ENCODE measurements around the gene CPXM2. TPM values are rescaled to one million over a fixed set of nuclear protein-coding genes. Genes with fewer than 3 reads are reported as not detected.

Gene CPXM2
- total RNA-seq, 1 experiment from 2014 or later = 0.92 TPM

DNA sequence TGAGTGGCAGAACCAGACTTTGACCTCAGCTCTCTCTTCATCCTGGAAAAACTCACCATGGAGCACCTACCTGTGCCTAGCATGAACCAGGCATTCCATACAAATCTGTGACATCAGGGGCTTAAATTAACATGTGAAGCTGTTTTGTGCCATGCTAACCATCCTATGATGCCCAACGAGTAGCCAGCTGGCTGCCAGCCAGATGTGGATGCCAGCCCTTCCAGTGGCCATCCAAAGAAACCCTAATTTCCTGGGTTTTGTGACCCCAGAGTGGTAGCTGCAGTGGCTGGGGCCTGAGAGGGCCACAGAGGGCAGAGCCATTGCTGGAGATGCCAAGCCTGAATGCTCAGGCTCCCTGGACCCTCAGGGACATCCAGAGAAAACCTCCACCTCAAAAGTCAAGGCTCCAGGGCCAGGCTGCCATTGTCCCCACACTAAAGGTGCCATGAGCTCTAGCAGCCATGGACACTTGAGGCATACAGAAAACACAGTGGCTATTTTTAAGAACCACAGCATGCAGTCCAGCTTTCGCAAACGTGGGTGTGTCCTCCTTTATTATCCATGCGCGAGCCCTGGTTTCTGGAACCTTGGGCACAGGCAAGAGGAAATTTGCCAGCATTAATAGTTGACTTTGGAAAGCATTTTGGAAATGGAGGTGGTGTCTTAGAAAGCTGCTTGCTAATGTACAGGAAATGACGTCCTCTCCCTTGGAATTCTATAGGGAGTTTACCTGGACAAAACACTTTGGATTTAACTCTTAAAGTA is 6.0 kb downstream of the CPXM2 start:
- no peak overlapping the region for H3K4me3 ChIP-seq
- no peaks in the 10 kb centered on the region for H3K27me3 ChIP-seq
- H3K36me3 ChIP-seq = no peaks in the 10 kb centered on the region
- DNase-seq = no peak
- no peaks in the 10 kb centered on the region for H3K9me3 ChIP-seq

DNA sequence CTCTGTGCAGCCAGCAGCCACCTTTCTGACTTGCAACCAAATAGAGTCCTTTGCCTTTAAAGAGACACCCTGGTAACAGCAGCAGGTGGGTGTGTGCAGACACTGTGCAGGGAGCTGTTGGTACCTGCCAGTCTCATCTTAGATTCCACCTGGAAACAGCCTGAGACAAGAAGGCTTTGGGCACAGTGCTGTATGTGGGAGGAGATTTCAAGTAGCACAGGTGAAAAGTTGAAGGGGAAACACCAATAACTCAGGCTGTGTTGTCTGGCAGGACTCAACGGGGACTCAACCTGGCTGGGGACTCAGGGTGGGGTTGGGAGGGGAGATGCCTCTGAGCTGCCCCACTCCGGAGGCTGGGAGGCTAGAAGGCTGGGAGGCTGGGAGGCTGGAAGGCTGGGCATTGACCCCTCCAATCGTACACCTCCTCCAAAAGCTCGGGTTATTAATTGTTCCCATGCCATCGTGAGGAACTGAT is 6.7 kb downstream of the CPXM2 start:
- Histone ChIP-seq H3K36me3 (no peaks in the 10 kb centered on the region), H3K9me3 (no peaks in the 10 kb centered on the region), H3K27me3 (no peaks in the 10 kb centered on the region), H3K4me3 (no peak overlapping the region)
- DNase-seq = no peak

DNA sequence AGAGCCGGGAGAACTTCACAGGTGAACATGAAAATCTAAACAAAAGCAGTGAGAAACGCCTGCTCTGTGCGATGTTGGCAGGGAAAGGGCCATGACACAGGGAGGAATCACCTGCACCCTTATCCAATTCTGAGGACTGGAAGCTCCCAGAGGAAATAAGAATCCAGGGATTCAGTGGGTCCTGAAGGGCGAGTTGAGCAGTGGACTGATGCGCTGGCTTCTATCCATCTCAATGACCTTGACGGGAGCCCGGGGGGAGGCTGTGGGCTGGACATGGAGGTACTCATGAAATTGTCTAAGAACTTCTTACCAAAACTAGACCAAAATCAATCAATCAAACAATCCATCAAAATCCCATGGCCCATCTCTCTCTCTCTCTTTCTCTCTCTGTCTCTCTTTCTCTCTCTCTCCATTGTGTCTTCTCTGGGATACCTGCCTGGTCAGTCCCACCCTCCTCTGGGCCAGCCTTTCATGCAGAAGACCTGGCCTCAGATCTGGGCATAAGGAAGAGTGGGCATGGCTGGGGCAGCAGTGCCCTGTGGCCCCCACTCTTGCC is 7.2 kb downstream of the CPXM2 start:
- no peaks in the 10 kb centered on the region for H3K27me3 ChIP-seq
- DNase-seq = no peak
- H3K9me3 ChIP-seq = no peaks in the 10 kb centered on the region
- no peaks in the 10 kb centered on the region for H3K36me3 ChIP-seq
- H3K4me3 ChIP-seq = no peak overlapping the region

DNA sequence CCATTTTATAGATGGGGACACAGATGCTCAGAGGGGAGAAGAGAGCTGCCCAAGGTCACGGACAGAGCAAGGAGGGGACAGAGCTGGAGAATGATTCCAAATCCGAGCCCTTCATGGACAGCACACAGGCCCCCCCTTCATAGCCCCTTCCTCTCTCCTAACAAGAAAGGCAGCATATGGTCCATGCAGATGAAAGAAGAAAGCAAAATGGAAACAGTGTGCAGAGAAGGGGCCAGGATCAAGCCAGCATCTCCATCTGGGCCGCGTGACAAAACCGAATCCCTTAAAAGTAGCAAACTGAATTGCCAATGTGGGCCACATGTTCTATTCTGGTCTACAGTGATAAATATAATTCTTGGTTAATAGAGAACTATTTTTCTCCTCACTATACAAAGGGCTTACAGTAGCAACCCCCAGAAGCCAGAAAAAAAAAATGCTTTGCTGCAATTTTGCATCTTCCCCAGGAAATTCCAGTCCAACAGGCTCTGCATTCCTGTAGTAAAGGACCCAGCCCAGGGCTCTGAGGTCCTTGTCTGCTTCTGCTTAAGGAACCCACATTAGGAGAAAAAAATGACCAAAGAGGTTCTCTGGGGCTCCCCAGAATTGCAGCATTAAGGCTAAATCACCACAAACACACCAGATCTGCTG is 7.8 kb downstream of the CPXM2 start:
- H3K36me3 ChIP-seq = no peaks in the 10 kb centered on the region
- H3K9me3 ChIP-seq = no peaks in the 10 kb centered on the region
- DNase-seq = no peak
- no peak overlapping the region for H3K4me3 ChIP-seq
- no peaks in the 10 kb centered on the region for H3K27me3 ChIP-seq

DNA sequence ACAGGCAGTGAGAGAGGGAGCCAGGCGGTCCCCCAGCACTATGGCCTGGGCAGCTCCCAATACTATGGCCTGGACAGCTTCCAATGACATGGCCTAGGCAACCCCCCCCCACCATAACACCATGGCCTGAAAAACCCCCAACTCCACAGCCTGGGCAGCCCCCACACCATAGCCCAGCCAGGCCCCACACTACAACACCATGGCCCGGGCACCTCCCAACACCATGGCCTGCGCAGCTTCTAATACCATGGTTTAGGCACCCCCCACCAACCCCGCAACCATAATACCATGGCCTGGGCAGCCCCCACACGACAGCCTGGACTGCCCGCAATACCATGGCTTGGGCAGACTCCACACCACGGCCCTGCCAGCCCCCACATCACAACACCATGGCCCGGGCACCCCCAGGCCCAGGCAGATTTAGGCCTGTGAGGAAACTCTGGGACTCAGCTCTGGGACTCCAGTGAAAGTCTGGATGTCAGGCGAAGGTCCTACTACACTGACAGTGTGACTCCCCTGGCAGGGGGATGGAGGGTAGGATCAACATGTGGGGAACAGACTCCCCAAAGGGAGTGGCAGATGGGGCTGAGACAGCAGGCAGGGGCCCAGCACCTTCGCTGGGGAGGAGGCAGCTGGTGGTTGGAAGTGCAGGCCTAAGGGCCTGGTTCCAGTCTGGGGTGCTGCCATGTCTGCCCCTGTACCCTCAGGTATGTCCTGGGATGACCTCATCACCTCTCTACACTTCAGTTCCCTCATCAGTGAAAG is 8.7 kb downstream of the CPXM2 start:
- no peaks in the 10 kb centered on the region for H3K36me3 ChIP-seq
- H3K27me3 ChIP-seq = no peaks in the 10 kb centered on the region
- H3K9me3 ChIP-seq = no peaks in the 10 kb centered on the region
- no peak overlapping the region for H3K4me3 ChIP-seq
- no peak for DNase-seq

DNA sequence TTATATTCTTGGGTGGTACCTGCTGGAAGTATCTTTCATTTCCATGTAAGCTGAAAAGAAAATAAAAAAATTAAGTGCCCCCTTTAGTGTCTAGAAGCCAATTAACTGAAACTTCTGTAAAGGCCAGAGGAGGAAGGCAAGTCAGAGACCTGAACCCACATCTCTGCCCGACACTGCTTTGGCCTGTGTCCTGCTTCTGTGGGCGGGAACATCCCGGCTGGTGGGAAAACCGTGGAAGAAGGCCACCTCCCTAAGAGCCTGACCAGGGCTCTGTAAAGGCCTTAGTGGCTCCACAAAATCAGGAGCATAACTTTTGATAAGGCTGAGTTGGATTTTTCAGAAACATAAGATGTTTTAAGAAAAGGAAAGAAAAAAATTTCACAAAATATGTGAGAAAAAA is 9.4 kb downstream of the CPXM2 start:
- no peaks in the 10 kb centered on the region for H3K27me3 ChIP-seq
- no peak overlapping the region for H3K4me3 ChIP-seq
- no peak for DNase-seq
- H3K9me3 ChIP-seq = peaks cover 2% of the 10 kb centered on the region; the same call in 1 of the 2 replicates
- H3K36me3 ChIP-seq = no peaks in the 10 kb centered on the region

DNA sequence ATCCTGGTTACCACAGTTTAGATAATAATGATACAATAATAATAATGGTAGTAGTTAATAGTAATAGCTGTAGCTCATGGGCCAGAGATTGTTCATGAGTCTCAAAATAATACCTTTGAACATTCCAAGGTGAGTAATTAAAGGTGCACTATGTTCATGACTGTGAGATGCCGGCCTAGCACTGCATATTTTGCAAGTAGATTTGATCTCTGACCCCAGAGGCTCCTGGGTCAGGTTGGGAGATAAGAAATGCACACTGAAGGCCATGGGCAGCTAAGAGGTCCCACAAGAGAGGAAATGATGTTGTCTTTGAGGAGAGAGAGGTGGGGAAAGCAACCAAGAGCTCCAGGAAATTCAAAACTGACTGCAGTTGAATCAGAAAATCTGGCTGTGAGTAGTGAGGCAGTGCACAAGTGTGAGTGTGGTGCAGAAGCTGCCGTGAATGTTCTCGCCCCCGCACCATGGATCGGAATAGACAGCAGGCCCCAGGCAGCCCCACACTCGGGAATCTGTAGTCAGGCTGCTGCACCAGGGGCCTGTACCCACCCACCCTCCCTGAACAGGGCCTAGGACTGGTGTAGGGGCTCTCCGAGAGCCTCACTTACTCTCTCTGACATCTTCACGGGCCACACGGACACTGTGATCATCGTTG is 11.9 kb downstream of the CPXM2 start:
- Histone ChIP-seq H3K36me3 (no peaks in the 10 kb centered on the region), H3K4me3 (no peak overlapping the region), H3K9me3 (peaks cover 2% of the 10 kb centered on the region; the same call in 1 of the 2 replicates), H3K27me3 (no peaks in the 10 kb centered on the region)
- no peak for DNase-seq

DNA sequence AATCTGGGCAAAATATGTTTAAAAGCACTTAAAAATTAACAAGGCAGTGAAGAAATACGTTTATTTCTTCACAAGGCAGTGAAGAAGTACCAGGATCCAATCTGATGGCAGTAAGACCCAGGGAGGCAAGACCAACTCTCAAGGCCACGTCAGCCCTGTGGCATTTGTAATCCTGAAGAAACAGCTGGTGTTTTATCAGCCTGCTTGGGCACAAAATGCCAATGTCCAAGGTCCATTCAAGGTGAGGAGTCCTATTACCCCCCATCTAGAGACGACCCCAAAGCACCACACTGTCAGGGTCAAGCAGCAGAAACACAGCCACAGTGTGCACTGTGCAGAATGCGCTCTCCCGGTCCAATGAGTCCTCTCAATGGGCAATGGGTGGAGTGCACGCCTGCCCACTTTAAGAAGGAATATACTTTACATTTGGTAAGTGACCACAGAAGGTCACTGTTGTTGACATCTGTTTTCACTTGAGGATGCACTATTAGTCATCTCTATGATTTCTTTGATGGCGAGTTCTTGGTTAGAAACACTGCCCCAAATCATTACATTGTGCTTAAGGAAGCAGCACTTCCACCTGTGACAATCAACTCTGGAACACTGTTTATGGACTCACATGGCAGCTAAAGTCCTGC is 12.8 kb downstream of the CPXM2 start:
- Histone ChIP-seq H3K36me3 (no peaks in the 10 kb centered on the region), H3K9me3 (peaks cover 2% of the 10 kb centered on the region; the same call in 1 of the 2 replicates), H3K4me3 (no peak overlapping the region), H3K27me3 (no peaks in the 10 kb centered on the region)
- DNase-seq = no peak

DNA sequence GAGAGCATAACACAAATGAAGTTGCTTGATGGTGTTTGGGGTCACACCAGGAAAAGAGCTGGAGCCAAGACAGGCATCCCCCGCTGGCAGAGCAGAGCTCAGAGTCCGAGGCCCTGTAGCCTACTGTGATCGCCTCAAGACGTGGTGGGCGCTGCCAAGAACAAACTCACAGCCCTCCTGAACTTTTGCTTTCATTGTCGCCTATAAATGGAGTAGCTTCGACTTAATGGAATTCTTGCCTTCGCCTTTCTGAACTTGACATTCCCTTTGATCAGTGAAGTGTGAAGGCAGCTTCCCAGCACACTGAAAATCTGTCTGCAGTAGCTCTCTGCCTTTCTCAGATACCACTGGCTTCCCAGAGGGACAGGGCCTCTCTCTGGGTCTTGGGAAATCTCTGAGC is 21.3 kb downstream of the CPXM2 start:
- H3K9me3 ChIP-seq = no peaks in the 10 kb centered on the region
- H3K4me3 ChIP-seq = no peak overlapping the region
- no peaks in the 10 kb centered on the region for H3K36me3 ChIP-seq
- H3K27me3 ChIP-seq = no peaks in the 10 kb centered on the region
- DNase-seq = no peak

DNA sequence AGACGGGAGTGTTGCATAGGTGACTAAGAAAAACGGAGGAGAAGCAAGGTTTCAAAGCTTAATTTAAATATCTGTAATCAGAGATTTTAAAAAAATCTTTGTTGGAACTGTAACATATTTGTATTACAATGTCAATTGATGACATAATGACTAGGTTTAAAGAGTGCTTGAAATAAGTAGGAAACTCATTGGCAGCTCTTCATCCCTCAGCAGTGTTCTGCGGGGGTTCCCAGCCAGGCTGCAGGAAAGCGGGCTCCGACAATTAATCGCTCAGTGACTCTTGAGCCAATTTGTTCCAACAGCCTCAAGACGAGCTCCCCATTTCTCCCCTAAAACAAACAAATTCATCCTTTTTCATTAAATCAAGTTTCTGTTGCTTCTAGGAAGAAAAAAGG is 22.6 kb downstream of the CPXM2 start:
- Histone ChIP-seq H3K4me3 (no peak overlapping the region), H3K27me3 (no peaks in the 10 kb centered on the region), H3K9me3 (no peaks in the 10 kb centered on the region), H3K36me3 (no peaks in the 10 kb centered on the region)
- no peak for DNase-seq

DNA sequence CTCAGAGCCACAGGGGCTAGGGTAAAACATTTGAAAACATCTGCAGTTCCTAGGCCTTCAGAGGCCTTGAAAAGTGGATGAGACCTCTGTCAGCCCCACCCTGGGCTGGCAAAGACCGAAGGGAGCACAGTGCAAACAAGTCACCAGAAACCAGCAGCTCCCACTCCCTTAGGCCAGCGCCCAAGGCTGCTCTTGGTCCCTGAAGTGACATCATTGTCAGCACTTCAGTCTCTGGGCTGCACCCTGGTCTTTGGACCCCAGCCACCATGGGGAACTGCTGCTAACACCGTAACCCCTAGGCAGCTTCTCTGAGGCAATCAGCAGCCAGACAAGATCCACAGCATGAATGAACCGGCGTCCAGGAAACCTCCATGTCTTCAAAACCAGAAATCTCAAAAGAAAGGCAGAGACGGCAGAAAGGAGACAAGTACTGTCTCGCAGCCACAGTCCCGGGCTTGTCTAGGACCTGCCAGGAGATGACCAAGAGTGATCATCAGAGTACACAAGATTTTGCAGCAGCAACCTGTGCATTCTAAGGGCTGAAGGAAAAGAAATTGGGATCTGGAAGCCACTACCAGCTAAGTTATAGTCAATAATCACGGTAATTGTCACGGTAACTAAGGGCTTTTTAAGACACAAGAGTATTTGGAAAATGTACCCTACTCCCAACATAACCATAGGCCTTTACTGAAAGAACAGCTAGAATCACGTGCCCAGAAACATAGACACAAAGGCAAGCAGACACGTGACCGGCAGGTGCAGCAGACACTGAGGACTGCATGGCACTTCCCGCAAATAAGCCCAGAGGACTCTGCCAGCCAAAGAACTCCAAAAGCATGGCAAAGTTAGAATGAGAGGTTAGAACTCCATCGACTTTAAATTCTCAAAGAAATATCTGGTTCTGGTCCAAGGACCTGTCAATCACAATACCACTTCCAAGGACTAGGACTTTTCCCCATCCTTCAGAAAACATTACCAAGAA is 23.3 kb downstream of the CPXM2 start:
- no peaks in the 10 kb centered on the region for H3K9me3 ChIP-seq
- DNase-seq = no peak
- H3K4me3 ChIP-seq = no peak overlapping the region
- no peaks in the 10 kb centered on the region for H3K27me3 ChIP-seq
- H3K36me3 ChIP-seq = no peaks in the 10 kb centered on the region

DNA sequence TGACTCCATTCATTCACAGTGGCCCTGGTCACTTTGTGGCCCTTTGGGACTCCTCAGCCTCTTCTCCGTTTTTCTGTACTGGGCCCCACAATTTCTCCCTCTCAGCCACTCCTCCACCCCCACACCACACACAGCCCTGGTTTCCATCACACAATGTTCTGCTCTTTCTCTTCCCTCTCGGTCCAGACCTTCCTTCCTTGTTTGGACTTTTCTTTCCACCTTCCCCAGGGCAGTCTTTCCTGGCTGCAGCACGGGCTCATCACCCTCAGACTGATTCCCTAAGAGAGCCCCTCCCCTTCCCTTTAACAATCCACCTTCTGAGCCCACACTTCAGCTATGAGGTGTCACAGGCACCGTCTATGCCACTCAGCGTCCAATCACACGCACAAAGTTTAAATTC is 25.7 kb downstream of the CPXM2 start:
- H3K4me3 ChIP-seq = no peak overlapping the region
- DNase-seq = no peak
- H3K27me3 ChIP-seq = no peaks in the 10 kb centered on the region
- no peaks in the 10 kb centered on the region for H3K36me3 ChIP-seq
- no peaks in the 10 kb centered on the region for H3K9me3 ChIP-seq

DNA sequence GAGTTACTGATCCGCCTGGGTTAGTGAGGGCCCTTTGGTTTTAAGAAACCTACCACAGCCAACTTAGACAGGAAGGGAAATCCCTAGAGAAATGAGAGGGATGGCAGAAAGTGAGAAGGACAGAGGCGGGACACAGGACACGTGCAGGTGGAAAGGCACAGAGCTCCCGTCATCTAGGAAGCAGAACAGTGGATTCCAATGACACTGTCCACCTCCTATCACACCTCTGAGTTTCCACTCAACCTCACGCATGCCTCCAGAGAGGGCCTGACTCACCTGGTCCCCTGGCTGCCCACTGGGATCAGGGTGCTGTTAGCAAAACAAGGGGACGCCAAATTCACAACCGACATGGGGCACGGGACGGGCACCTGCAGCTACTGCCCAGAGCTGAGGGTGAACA is 26.3 kb downstream of the CPXM2 start:
- DNase-seq = no peak
- Histone ChIP-seq H3K4me3 (no peak overlapping the region), H3K9me3 (no peaks in the 10 kb centered on the region), H3K36me3 (no peaks in the 10 kb centered on the region), H3K27me3 (no peaks in the 10 kb centered on the region)

DNA sequence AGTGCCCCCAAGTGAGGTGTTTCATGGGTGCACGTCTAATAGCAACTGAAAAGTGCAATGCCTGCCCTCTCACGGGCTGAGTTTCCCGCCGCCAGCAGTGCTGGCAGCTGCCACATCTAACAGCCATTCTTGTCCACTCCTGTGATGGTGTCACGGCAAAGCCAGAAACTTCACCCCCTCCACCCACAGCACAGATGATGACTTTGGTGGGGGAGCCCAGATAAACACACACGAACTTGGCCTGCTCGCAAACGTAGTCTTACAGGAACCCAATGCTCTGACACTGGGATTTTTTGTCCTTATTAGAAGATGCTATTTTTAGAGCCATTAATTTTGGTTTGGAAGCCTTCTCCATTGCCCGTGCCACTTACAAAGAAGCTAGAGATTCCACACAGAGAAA is 26.7 kb downstream of the CPXM2 start:
- DNase-seq = no peak
- Histone ChIP-seq H3K9me3 (no peaks in the 10 kb centered on the region), H3K36me3 (no peaks in the 10 kb centered on the region), H3K4me3 (no peak overlapping the region), H3K27me3 (no peaks in the 10 kb centered on the region)

DNA sequence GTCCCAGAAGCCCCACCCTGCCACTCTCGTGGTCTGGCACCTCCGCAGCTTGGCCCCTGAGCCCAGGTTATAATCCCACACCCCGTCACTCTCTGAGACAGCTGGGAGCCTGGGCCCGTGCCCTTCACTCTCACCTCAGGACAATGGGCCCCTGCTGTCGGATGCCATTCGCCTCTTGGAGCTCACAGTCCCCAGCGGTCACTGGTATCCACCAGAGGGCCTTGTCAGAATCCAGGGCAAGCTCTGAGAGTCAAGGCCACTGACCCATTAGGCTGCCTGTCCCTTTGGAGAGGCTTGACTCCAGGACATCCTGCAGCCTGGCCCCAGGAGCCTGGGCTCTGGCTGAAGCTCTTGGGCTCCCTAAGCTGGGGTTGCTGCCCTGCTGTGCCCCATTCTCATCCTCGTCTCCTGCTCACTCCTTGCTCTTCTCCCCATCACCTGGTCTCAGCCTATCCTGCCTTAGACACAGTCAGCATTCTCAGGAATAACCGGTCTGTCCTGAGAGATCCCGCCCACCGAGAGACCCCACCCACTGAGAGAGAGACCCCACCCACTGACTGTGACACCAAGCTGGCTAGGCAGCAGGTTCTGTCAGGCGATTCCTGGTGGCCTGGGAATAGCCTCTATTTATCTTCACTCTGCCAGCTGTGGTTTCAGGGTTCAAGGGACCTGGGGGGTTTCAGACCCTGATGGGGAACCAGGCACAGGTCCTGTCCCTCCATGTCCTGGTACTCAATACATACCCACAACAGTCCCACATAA is 27.7 kb downstream of the CPXM2 start:
- Histone ChIP-seq H3K9me3 (no peaks in the 10 kb centered on the region), H3K4me3 (no peak overlapping the region), H3K36me3 (no peaks in the 10 kb centered on the region), H3K27me3 (no peaks in the 10 kb centered on the region)
- DNase-seq = no peak

All from MG63 (cell line).